ENCODE data around the gene KCNIP1. TPM values are rescaled to one million over a fixed set of nuclear protein-coding genes. Genes with fewer than 3 reads are reported as not detected.

Gene KCNIP1
- total and polyA plus RNA-seq, 7 donors: 0.03 TPM; not detected in 6

DNA sequence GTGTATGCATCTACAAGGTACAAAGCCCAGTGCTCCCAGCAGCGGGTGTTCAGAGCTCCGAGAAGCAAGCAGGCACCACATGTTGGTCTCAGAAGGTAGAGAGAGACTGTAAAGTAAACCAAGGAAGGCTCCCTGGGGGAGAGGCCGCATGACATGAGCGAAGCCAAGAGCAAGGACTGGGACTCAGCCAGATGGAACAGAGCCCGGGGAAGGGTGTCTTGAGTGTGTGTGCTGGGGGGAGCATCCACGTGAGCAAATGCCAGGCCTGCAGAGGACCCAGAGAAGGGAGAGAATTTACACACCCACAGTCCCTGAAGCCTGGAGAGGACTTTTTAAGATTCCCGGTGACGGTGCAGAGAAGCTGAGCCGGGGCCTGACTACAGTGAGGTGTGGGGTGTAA lies 15.2 kb upstream of the KCNIP1 start:
- H3K4me1 ChIP-seq: no peaks in the 10 kb centered on the region
- ATAC-seq (no peak), DNase-seq (no peak)
- TF ChIP-seq, protein P1, sequence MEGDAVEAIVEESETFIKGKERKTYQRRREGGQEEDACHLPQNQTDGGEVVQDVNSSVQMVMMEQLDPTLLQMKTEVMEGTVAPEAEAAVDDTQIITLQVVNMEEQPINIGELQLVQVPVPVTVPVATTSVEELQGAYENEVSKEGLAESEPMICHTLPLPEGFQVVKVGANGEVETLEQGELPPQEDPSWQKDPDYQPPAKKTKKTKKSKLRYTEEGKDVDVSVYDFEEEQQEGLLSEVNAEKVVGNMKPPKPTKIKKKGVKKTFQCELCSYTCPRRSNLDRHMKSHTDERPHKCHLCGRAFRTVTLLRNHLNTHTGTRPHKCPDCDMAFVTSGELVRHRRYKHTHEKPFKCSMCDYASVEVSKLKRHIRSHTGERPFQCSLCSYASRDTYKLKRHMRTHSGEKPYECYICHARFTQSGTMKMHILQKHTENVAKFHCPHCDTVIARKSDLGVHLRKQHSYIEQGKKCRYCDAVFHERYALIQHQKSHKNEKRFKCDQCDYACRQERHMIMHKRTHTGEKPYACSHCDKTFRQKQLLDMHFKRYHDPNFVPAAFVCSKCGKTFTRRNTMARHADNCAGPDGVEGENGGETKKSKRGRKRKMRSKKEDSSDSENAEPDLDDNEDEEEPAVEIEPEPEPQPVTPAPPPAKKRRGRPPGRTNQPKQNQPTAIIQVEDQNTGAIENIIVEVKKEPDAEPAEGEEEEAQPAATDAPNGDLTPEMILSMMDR (IDR thresholded peaks at IDR 0.05): no peak
- intact Hi-C loops (cut with DNase I): no loop called here
- H3K27me3 ChIP-seq (ENCODE audit: insufficient read depth in 3 of 3, low read length in 2 of 3): no peaks in the 10 kb centered on the region
- WGBS, 3 donors: 66 to 75% (median 72%) methylated on average over 9 of the region's 9 CpGs
- no peak overlapping the region for H3K4me3 ChIP-seq
- no peaks in the 10 kb centered on the region for H3K9me3 ChIP-seq
- no peaks in the 10 kb centered on the region for H3K36me3 ChIP-seq (ENCODE audit: insufficient read depth in 1 of 2, low read depth in 1 of 2)
- no peak overlapping the region for H3K27ac ChIP-seq

DNA sequence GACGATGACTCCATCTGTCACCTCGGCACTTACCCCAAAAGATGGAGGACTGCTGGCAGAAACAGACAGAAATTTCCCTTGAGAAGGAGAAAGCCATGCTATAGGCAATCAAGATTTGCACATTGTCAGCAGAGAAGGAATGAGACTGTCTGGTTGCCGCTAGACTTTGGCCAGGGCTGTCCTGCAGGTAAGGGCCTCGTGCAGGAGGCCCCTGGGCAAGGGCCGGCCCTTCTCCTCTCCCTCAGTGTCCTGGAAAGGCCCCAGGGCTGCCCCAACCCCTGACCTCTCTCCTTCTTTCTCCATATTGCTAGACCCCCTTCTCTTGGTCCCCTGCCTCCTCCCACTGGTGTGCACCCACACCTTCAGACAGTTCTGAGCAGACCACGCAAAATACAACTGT lies 14.6 kb upstream of the KCNIP1 start:
- TF ChIP-seq, protein P1 (IDR thresholded peaks at IDR 0.05): no peak
- no peak for ATAC-seq
- no peaks in the 10 kb centered on the region for H3K4me1 ChIP-seq
- no peak for DNase-seq
- H3K27ac ChIP-seq: no peak overlapping the region
- intact Hi-C loops (cut with DNase I): no loop called here
- 93 to 99% (median 93%) methylated on average over 6 of the region's 6 CpGs for WGBS, 3 donors
- no peaks in the 10 kb centered on the region for H3K36me3 ChIP-seq (ENCODE audit: insufficient read depth in 1 of 2, low read depth in 1 of 2)
- no peaks in the 10 kb centered on the region for H3K27me3 ChIP-seq (ENCODE audit: insufficient read depth in 3 of 3, low read length in 2 of 3)
- no peak overlapping the region for H3K4me3 ChIP-seq
- no peaks in the 10 kb centered on the region for H3K9me3 ChIP-seq

DNA sequence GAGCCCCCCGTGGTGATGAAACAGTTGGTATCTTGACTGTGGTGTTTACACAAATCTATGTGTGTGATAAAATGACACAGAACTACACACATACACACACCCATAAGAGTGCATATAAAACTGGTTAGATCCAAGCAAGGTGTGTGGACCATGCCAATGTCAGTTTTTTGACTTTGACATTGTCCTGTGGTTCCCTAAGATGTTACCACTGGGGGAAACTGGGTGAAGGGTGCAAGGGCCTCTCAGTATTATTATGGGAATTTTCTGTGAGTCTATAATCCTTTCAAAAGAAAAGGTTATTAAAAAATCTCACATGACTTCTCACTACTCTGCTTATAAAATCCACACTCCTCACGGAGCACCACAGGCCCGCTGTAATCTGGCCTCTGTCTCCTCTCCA lies 13.4 kb upstream of the KCNIP1 start:
- no peak for ATAC-seq
- Histone ChIP-seq H3K9me3 (no peaks in the 10 kb centered on the region), H3K4me1 (no peaks in the 10 kb centered on the region), H3K36me3 (ENCODE audit: insufficient read depth in 1 of 2, low read depth in 1 of 2) (no peaks in the 10 kb centered on the region), H3K27me3 (ENCODE audit: insufficient read depth in 3 of 3, low read length in 2 of 3) (no peaks in the 10 kb centered on the region), H3K27ac (no peak overlapping the region), H3K4me3 (no peak overlapping the region)
- WGBS, 3 donors: 77 to 87% (median 87%) methylated on average over 3 of the region's 3 CpGs
- DNase-seq: no peak
- TF ChIP-seq, protein P1 (IDR thresholded peaks at IDR 0.05): no peak
- intact Hi-C loops (cut with DNase I): no loop called here

DNA sequence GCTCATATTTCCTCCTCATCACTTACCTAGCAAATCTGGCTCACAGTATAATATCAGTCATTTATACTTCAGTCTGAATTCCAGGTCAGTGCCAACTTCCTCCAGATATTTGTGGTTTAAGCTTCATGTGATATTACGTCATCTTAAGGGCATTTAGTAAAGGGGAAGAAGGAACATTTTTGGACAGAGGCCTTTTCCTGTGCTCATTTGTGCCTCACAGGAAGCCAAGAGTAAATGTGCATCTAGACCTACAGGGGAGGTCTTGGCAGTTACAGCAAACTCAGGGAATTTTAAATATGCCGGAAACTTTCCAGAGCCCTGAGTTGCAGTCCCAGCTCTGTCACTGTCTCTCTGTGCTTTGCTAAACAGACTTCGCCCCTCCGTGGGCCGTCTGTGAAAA lies 12.3 kb upstream of the KCNIP1 start:
- peak; percentile 27 to 56 (median 40) for ATAC-seq
- 12 to 22% (median 21%) methylated on average over 5 of the region's 5 CpGs for WGBS, 3 donors
- DNase-seq: no peak
- TF ChIP-seq, protein P1 (IDR thresholded peaks at IDR 0.05): no peak
- no peaks in the 10 kb centered on the region for H3K36me3 ChIP-seq (ENCODE audit: insufficient read depth in 1 of 2, low read depth in 1 of 2)
- H3K4me3 ChIP-seq: no peak overlapping the region
- H3K4me1 ChIP-seq: no peaks in the 10 kb centered on the region
- no peaks in the 10 kb centered on the region for H3K9me3 ChIP-seq
- intact Hi-C loops (cut with DNase I): no loop called here
- H3K27me3 ChIP-seq (ENCODE audit: insufficient read depth in 3 of 3, low read length in 2 of 3): peaks cover 0 to 3% (median 0%) of the 10 kb centered on the region in 3 donors
- no peak overlapping the region for H3K27ac ChIP-seq

All from psoas muscle (tissue), 8 donors.